Measurements from ENCODE around the gene TBXA2R. TPM values are rescaled to one million over a fixed set of nuclear protein-coding genes. Genes with fewer than 3 reads are reported as not detected.
A peak's percentile ranks its signal among the peaks of the same experiment; 100 is the strongest.

Gene TBXA2R
- total RNA-seq, 1 experiment from 2014 or later, result not detected

- Histone ChIP-seq H3K9me2 (ENCODE audit: insufficient read depth) (no peaks in the 10 kb centered on the region), H3K79me2 (ENCODE audit: low read depth) (no peaks in the 10 kb centered on the region), H4K20me1 (ENCODE audit: insufficient read depth) (no peaks in the 10 kb centered on the region), H3K27me3 (ENCODE audit: insufficient read depth, low read depth) (no peaks in the 10 kb centered on the region), H3F3A (ENCODE audit: insufficient read depth, low read depth) (peaks cover 11% of the 10 kb centered on the region; the same call in 1 of the 2 replicates), H3K4me3 (no peak overlapping the region), H3K27ac (peak overlapping the region; percentile 96; the same call in 1 of the 2 replicates), H3K4me1 (replicated peaks; ENCODE audit: insufficient read depth) (0 out of 2 replicates have a peak, but pooled peaks cover 12% of the 10 kb centered on the region), H2AFZ (no peak overlapping the region), H3K4me2 (no peak overlapping the region), H3K9me3 (ENCODE audit: insufficient read depth, low read depth) (no peaks in the 10 kb centered on the region), H3K36me3 (ENCODE audit: low read depth) (no peaks in the 10 kb centered on the region)
- no TSS peak for BruUV-seq (replicated peaks)
- intact Hi-C loops (cut with micrococcal nuclease; ENCODE audit: unreplicated experiment), result no loop called here
- CTCF ChIA-PET, result no interaction called here
- no peak for TF ChIP-seq CTCF (conservative IDR thresholded peaks at IDR 0.05)
- TF ChIP-seq EZH2 (IDR thresholded peaks at IDR 0.05; ENCODE audit: low read depth), result no peak
- POLR2A ChIA-PET (ENCODE audit: unreplicated experiment), result no interaction called here
- DNase-seq, result no peak
Observed at GRCh38 chr19:3563709-3564524, 42.8 kb downstream of the TBXA2R start.

- H3K4me3 ChIP-seq, result peak within 1 kb of the TSS; percentile 63
- H3K36me3 ChIP-seq (ENCODE audit: low read depth), result no peaks in the 10 kb centered on the region
- BruUV-seq (replicated peaks), result no TSS peak
- peaks cover 22% of the 10 kb centered on the region for H3K79me2 ChIP-seq (ENCODE audit: low read depth)
- peaks cover 12% of the 10 kb centered on the region for H4K20me1 ChIP-seq (ENCODE audit: insufficient read depth)
- ChIA-PET CTCF (no interaction called here), POLR2A (ENCODE audit: unreplicated experiment) (interaction anchor here (0.7 to 0.9 kb wide), 2 partner anchors 16 to 23 kb away, joined by 4 to 9 read pairs; no protein-coding TSS in a partner anchor)
- no peaks in the 10 kb centered on the region for H3K9me3 ChIP-seq (ENCODE audit: insufficient read depth, low read depth)
- peak within 1 kb of the TSS; percentile 81 for H3K4me2 ChIP-seq
- intact Hi-C loops (cut with micrococcal nuclease; ENCODE audit: unreplicated experiment), result loop anchor here (5.0 kb wide), 1 partner anchor 70 kb away; the partner anchor contains the start of gene CACTIN
- TF ChIP-seq EZH2 (IDR thresholded peaks at IDR 0.05; ENCODE audit: low read depth) (no peak), CTCF (conservative IDR thresholded peaks at IDR 0.05) (no peak)
- peak; percentile 83 to 88 for DNase-seq
- peak within 1 kb of the TSS; percentile 74 for H3K27ac ChIP-seq
- peaks cover 21% of the 10 kb centered on the region; the same call in 1 of the 2 replicates for H3K4me1 ChIP-seq (replicated peaks; ENCODE audit: insufficient read depth)
- H3K27me3 ChIP-seq (ENCODE audit: insufficient read depth, low read depth), result no peaks in the 10 kb centered on the region
- no peaks in the 10 kb centered on the region for H3K9me2 ChIP-seq (ENCODE audit: insufficient read depth)
- peaks cover 13% of the 10 kb centered on the region for H3F3A ChIP-seq (ENCODE audit: insufficient read depth, low read depth)
- peak within 1 kb of the TSS; percentile 85 for H2AFZ ChIP-seq
Observed at GRCh38 chr19:3557461-3558248, 49.0 kb downstream of the TBXA2R start, which contains the start of gene MFSD12. Gene MFSD12, minus strand, starts transcription at chr19:3557586. Its CDS starts 183 bp downstream, at chr19:3557403.

GRCh38 chr19:3556978-3557460 is 49.7 kb downstream of the TBXA2R start:
- Histone ChIP-seq H2AFZ (0 out of 2 replicates have a peak overlapping the region, but pooled peaks have one; percentile 48), H3K36me3 (ENCODE audit: low read depth) (no peaks in the 10 kb centered on the region), H3K4me2 (peak overlapping the region; percentile 81), H3F3A (ENCODE audit: insufficient read depth, low read depth) (peaks cover 12% of the 10 kb centered on the region), H3K27me3 (ENCODE audit: insufficient read depth, low read depth) (no peaks in the 10 kb centered on the region), H3K79me2 (ENCODE audit: low read depth) (peaks cover 22% of the 10 kb centered on the region), H3K9me3 (ENCODE audit: insufficient read depth, low read depth) (no peaks in the 10 kb centered on the region), H3K9me2 (ENCODE audit: insufficient read depth) (no peaks in the 10 kb centered on the region), H3K27ac (no peak overlapping the region), H4K20me1 (ENCODE audit: insufficient read depth) (peaks cover 12% of the 10 kb centered on the region), H3K4me3 (peak overlapping the region; percentile 63), H3K4me1 (replicated peaks; ENCODE audit: insufficient read depth) (peaks cover 20% of the 10 kb centered on the region; the same call in 1 of the 2 replicates)
- BruUV-seq (replicated peaks), result no TSS peak
- ChIA-PET CTCF (interaction anchor here (0.9 kb wide), 1 partner anchor 12 kb away, joined by 3 read pairs; no protein-coding TSS in a partner anchor), POLR2A (ENCODE audit: unreplicated experiment) (interaction anchor here (0.6 kb wide), 1 partner anchor 17 kb away, joined by 3 read pairs; no protein-coding TSS in a partner anchor)
- TF ChIP-seq CTCF (conservative IDR thresholded peaks at IDR 0.05) (no peak), EZH2 (IDR thresholded peaks at IDR 0.05; ENCODE audit: low read depth) (no peak)
- DNase-seq, result peak; percentile 47 to 57
- intact Hi-C loops (cut with micrococcal nuclease; ENCODE audit: unreplicated experiment), result loop anchor here (5.0 kb wide), 1 partner anchor 70 kb away; the partner anchor contains the start of gene CACTIN

All from PC-9 (cell line).